Kidney capillary endothelial cell (primary cell): ENCODE measurements around the gene EXT2.

Experiments
- DNase-seq: peaks from one replicate; pipeline ENCODE4 v3.0.0-alpha.2; 2018; ENCODE audit warnings: low spot score

The EXT2 gene

DNA sequence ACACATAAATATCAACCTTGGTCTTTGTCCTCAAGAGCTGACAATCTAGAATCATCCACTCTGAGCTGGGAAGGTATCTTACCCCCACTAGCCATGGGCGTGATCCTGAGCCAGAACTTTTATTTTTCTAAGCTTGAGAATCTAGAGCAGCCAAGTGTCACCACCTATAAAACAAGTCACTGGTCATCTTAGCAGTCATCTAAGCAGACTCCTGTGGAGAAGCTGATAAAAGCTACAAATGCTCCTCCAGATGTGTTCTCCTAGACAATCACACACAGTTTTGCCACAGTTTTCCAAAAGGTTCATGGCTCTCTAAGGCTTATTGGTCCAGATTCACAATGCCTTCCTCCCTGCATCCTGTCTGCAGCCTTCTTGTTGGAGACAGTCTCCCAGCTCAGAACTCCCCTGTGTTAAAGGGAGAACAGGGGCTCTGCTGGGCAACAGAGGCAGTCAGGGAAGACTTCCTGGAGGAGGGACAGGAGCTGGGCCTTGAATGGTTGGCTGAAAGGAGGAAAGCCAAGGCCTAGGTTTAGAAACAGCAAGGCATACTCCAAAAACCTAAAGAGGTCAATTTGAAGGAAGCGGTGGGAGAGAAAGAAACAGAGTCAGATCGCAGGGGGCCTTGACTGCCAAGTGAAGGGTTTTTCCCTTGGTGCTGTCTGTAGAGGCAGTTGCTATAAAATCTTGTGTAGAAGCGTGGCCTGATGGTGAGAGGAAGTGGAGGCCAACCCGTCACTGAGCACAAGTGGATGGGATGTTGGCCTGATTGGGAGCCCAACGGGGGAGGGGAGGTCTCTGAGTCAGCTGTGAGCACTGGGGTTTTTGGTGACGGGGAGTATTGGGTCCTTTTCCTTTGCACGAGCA is 172.5 kb downstream of the EXT2 start:
- DNase-seq = no peak

DNA sequence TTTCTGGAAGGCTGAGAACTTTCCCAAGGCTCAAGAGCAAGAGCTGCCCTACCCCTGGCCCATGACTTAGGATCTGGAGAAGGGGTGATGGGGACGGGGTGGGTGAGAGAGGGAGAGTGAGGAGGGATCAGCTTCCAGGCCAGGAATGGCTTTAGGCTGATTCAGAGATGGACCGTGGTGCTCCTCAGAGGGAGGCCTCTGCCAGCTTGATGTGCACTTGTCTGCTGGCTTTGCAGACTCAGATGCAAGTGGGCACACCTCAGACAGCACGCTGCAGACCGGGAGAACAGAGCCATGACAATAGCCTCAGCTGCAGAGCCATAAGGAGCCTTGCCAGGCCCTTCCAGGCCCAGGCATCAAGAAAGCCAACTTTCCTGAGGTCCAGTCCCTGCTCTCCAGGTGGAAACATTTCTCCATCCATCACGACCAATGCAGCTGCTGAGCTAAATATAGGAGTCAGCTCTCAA is 173.2 kb downstream of the EXT2 start:
- no peak for DNase-seq

DNA sequence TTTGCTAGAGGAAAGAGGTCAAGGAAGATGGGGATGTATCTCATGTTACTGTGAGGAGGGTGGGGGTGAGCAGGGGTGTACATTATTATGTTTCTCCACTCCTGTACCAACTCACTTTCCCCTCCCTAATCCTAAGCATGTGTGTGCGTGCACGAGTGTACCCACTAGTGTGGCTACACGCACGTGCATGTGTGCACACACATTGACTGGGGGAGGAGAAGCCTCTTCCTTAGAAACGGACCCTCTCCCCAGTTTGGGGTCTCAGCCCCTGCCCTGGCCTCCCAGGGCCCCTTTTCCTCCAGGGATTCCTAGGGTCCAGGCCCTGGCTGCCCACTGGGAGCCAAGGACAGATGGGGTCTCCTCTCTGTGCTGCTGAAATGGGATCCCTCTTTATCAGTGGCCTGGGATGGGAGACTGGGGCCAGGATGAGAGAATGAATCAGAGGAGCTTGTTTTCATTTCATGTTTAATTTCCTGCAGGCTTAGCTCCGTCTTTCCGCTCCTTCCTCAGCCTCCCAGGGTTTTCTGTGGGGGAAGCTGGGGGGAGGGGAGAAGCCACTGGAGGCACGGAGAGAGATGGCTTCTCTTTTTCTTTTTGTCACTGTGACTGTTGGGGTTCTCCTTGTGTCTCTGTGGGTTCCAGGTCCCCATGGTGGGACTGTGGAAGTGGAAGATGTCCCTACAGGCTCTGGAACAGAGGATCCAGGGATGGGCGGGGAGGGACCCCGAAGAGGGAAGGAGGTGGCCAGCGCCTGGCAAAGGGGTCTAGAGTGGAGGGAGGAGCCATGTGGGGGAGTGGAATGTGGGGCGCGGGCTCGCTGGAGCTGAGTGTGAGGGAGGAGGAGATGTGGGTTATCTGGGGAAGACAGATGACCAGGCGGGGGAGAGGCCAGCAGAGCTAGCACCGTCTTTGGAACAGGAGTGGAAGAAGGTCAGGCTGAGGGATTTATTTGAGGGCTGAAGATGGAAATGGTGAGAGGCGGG is 174.2 kb downstream of the EXT2 start:
- peak; percentile 10 for DNase-seq

DNA sequence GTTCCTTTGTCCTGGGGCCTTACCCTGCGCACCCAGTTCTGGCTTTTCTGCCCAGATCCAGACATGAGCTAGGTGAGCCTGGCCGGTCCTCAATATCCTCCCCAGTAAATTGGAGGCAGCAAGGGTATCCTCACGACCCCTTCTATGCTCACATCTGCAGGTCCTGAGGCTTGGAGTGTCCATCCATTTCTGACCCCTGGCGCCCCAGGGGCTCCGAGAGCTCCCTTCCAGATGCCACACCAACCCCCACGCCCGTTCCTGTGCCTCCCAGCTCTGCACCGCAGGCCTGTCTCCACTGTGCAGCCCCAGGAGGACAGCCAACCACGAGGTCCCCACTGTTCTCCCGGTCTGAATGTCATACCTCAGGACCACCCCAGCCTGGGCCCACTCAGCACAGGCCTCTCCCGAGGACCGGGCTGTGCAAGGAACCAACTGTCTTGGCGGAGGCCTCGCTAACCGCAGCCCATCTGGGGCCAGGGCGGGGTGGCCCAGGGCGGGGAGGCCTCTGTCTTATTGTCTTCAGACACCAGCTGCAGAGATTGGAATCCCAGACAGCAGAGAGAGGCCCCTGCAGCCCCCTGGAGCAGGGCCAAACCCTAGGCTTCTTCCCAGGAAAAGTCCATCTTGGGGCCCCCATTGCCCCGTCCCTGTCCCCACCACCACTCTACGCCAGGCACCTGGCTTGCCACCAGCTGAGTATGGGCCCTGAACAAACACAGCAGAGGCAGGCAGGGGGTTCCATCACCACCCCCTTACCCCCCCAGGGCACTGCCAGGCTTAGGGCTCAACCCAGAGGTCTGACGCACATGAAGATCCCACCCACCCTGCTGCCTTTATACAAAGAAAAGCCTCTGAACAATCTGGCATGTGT is 175.2 kb downstream of the EXT2 start:
- DNase-seq = no peak

DNA sequence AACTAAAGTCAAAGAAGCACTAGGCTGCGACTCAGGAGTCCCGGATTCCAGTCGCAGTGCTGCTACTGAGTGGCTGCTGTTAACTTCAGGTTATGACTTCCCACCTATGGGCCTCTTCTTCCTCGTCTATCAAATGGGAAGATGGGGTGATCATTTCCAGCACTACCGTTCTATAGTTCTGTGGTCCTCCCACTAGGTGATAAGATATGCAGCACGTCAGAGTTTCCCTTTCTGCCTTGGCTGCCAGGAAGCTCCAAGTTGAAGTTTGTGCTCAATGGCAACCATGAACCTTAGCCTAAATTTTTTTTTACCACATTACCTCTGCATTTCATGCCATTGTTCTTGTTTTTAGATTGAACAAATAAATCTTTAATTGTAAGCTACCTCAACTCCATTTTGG is 175.8 kb downstream of the EXT2 start:
- no peak for DNase-seq

DNA sequence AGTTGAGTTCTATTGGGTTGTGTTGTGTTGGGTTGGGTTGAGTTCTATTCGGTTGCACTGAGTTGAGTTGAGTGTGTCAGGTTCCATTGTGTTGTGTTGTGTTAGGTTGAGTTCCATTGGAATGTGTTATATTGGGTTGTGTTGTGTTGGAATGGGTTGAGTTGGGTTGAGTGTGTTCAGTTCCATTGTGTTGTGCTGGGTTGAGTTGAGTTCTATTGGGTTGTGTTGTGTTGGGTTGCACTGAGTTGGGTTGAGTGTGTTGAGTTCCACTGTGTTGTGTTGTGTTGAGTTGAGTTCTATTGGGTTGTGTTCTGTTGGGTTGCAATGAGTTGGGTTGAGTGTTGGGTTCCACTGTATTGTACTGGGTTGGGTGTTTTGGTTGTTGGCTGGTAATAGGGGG is 178.9 kb downstream of the EXT2 start:
- DNase-seq = no peak

DNA sequence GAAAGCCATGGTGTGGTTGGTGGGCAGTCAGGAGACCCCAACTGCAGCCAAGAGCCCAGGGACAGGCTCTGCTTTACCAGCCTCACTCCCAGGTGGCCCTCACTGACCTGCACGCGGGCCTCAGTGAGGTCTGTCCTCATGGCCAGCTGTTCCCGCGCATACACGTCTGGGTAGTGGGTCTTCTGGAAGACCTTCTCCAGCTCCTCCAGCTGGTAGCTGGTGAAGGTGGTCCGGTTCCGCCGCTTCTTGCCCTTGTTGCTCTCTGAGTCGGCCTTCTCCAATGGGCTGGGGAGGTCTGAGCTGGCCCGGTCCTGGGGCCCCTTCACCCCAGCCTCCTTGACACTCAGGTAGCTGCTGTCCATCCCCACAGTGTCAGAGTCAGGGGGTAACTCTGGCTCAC is 179.8 kb downstream of the EXT2 start:
- DNase-seq = no peak

DNA sequence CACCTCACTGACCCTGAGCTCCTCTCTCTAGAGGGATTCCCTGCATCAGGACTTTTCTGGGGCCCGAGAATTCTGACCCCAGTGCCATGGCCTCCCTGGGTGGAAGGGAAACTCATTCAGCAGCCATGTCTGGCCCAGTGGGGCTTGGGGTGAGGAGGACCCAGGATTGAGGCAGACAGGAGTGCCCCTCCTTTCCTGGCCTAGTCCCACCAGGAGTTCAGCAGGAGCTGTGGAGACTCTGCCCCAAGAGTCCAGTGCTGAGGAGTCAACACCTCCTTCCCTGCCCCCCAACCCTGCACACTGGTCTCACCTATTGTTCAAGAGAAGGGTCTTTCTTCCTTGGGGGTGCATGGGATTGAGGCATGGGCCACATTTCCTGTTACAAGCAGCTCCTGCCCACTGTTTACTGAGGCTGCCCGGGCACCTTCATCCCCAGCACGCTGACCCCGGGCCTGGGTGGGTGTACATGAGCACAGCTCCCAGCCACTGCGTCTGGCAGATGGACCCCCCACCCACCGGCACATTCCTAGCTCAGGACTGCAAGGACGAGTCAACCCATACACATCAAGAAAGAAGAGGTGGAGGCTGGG is 180.6 kb downstream of the EXT2 start:
- DNase-seq = no peak

DNA sequence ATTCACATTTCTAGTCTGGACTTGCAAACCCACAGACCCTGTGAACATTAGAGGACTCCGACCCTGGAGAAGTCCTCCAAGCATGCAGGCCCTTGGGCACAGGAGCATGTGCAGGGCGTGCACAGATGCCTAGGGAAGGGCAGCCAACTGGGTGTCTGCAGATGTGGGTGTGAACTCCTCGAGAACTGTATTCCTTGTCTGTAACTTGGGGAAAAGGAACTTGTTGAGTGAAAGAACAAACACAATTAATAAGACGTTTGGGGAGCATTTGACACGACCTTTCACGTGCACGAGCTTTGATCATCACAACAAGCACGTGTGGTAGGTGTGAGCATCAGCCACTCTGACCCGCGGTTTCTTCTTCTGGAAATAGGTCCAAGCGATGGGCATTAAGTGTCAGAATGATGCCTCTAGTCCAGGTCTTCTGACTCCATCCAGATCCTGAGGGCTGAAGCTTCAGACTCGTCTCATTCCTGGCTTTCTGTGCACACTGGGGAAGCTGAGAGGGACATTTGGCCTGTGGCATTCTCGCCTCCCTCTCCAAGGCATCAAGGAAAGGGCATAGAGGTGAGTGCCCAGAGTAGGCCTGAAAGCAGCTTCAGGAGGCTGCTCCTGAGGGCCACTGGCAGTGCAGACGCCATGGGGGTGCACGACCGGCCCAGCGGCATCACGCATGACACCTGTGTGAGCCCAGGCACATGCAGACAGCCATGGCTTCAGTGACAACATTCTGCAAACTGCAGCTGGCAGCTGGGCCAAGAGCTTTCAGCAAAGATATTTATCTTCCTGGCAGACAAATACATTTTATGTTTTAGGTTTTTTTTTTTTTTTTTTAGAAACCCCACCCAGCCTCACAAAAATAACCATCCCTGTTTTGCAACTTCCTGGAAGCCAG is 182.0 kb downstream of the EXT2 start:
- no peak for DNase-seq

DNA sequence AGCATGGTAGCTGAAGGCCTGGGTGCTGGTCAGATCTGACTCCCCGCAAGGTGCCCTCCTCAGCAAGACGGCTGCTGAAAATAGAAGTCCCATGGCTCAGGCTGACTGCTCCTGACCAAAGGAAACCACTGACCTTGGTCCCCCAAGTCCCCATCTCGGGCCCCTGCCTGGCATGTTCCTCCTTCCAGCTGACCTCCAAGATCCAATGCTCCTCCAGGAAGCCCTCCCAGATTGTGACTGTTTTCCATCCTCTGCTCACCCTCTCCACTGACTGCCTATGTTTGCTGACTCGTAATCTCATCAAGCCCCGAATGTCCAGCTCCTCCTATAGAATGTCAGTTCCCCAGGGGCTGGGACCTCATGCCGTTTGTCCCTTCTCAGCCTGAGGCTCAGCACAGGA is 184.0 kb downstream of the EXT2 start:
- DNase-seq = no peak

DNA sequence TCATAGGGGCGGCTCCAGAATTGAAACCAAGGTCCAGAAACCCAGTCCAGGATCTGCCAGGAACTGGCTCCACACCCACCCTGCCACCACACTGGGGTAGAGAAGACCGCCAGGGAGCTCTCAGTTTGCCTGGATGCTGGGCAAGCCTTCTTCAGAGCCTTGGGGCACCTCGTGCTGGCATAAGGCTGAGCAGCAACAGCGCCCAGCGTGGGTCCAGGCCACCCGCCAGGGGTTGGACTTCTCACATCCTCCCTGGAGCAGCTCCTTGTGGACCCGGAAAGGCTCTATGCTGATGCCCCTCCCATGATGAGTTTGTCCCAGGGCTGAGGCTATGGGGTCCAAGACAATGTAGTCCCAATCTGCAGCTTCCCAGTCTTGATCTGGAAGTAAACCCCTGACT is 184.8 kb downstream of the EXT2 start:
- DNase-seq = no peak

DNA sequence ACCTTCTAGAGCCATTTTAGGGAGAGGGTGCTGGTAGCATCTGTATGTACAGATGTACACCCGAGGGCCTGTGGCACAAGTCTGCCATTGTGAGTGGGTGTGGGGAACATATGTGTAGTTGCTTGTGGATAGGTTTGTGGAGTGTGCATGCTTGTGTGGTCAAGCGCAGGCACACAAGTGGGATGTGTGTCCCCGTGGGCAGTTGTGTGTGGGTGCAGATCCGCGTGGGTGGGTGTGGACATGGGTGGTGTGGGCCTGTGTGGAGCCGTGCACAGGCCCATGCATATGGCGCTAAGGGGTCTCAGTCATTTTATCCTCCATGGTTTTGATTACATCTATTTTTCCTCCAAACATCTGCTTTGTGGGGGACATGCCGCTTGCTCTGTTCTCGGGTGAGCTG is 185.7 kb downstream of the EXT2 start:
- DNase-seq = no peak

DNA sequence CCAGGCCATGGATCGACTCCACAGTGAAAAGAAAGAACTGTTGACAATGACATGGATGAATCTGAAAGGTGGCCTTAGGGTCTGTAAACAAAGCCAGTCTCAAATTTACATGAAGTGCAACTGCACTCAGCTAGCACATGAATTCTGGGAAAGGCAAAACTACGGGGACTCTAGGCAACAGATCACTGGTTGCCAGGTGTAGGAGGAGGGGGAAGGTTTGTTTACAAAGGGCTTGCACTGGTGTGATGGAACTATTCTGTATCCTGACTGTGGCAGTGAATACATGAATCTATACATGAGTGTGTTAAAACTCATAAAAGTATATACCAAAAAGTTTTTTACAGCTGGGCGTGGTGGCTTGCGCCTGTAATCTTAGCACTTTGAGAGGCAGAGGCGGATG is 187.1 kb downstream of the EXT2 start:
- no peak for DNase-seq

DNA sequence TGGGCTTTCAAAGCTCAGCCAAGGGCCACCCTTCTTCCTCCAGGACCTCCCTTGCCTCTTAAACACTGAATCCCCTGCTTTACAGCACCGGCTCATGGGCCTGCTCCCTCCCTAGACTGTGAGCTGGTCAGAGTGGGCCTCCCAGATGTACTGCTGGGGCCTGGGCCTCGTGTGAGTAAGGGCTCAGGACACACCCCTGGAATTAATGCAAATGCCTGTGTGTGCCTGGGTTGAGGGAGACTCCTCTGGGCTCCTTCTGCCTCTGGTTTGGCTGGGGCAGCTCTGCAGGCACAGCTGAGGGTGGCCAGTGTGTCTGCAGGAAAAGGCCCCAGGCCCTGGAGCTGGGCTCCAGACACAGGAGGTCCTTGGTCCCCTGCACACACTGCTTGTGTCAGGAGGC is 190.3 kb downstream of the EXT2 start:
- DNase-seq = no peak

DNA sequence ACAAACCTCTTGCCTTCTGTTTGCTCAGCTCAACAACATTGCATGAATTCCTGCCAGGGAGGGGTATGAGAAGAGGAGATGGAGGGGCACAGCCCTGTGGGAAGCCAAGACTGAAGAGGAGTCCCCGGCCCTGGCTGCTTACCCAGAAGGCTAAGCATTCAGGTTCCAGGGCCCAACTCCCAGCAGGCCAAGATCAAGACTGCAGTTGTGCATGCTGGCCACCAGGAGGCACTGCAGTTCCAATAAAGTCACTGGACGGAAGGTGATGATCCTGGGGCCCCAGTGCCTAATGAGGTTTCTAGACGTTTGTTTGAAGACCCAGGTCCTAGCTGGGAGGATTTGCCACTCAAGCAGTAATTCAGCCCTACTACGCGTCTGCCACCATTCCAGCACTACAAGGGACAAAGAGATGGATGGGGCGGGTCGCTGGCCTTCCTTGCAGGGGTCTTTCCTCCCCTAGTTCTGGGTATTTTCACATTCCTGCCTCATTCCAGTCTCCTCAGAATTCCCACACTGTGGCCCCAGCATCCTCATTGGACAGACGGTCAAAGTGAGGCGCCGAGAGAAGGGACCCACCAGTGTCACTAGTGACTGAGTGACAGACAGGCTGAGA is 190.9 kb downstream of the EXT2 start:
- DNase-seq = peak; percentile 56

DNA sequence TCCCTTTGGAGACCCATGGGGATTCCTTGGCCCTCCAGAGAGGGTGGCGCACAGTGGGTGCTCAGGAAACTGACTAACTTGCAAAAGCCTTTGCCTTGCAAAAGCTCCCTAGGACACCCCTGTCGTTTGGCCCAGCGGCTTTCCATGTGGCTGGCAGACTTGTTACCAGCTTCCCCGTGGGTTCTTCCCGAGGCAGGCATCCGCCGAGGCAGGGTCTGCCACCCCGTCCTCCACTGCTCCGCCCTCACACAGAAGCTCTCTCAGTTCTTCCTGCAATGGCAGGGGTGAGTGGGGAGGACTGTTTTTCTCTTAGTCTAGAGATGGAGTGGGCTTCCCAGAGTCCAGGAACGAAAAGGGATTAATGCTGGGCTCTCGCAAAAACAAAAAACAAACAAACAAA is 191.4 kb downstream of the EXT2 start:
- no peak for DNase-seq

DNA sequence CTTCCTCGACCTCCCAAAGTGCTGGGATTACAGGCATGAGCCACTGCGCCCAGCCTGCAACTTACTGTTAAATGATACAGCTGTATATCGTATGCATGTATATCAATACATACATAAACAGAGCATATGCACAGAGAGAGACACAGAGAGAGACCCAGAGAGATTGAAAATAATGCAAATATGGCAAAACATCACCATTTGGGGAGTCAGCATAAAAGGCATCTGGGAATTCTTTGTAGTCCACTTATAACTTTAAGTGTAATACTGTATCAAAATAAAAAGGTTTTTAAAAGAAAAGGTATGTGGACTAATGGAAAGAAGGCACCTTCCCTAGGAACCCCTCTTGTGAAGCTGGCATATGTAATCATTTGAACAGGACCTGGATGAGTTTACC is 192.7 kb downstream of the EXT2 start:
- no peak for DNase-seq

DNA sequence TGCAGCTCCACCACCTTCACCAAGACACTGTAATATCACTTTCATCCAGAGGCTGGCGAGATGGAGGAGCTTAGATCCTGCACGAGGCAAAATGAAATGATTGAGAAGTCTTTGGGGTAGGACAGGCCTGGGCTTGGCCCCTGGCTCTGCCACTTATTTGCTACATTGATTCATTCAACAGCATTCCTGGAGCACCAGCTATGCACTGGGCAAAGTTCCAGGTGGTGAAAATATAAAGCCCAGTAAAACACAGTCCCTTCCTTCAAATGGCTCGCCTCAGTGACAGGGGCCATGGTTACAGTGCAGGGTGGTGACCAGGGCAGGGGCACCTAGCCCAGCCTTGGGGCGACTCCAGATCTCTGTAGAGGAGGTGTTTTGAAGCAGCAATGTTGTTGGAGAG is 194.7 kb downstream of the EXT2 start:
- no peak for DNase-seq
